GM19324 (cell line): ENCODE data around the gene PRKCB.
"Not testable (repeated sequence)": the region's sequence is repeated elsewhere in the genome, so short reads cannot be mapped to it uniquely, and the experiment has no call there.

Source experiments
- ATAC-seq: cut with Tn5 transposase; IDR thresholded peaks from one replicate; pipeline ENCODE4 v1.9.1; 2021; ENCODE audit warnings: mild to moderate bottlenecking, moderate library complexity; ENCODE audit not compliant: unreplicated experiment, low FRiP score

Gene PRKCB

GRCh38 chr16:24191876-24192402 lies 356.2 kb downstream of the PRKCB start:
- no peak for ATAC-seq

GRCh38 chr16:24195221-24195620 lies 359.4 kb downstream of the PRKCB start:
- ATAC-seq = no peak

GRCh38 chr16:24198807-24199533 lies 363.2 kb downstream of the PRKCB start:
- ATAC-seq = no peak

- ATAC-seq = no peak
These were observed 367.9 kb downstream of the PRKCB start for GRCh38 chr16:24203675-24204074.

- ATAC-seq = no peak
These were observed 368.4 kb downstream of the PRKCB start for GRCh38 chr16:24204150-24204665.

GRCh38 chr16:24206926-24207325 lies 371.1 kb downstream of the PRKCB start:
- no peak for ATAC-seq

- no peak for ATAC-seq
These were observed 372.9 kb downstream of the PRKCB start for GRCh38 chr16:24208710-24209109.

GRCh38 chr16:24214992-24215391 lies 379.2 kb downstream of the PRKCB start:
- ATAC-seq = no peak

- ATAC-seq = no peak
These were observed 381.2 kb downstream of the PRKCB start for GRCh38 chr16:24216961-24217360.

GRCh38 chr16:24217461-24217860 lies 381.7 kb downstream of the PRKCB start:
- ATAC-seq = no peak

GRCh38 chr16:24218299-24218698 lies 382.5 kb downstream of the PRKCB start:
- no peak for ATAC-seq

GRCh38 chr16:24221219-24221618 lies 385.4 kb downstream of the PRKCB start:
- no peak for ATAC-seq

GRCh38 chr16:24228514-24228913 lies 392.7 kb downstream of the PRKCB start:
- no peak for ATAC-seq

GRCh38 chr16:24232936-24233335 lies 397.2 kb downstream of the PRKCB start:
- ATAC-seq = no peak

- no peak for ATAC-seq
These were observed 399.0 kb downstream of the PRKCB start for GRCh38 chr16:24234737-24235136.

- no peak for ATAC-seq
These were observed 400.0 kb downstream of the PRKCB start for GRCh38 chr16:24235806-24236205.

- not testable (repeated sequence) for ATAC-seq
These were observed 403.1 kb downstream of the PRKCB start for GRCh38 chr16:24238846-24239245.

- no peak for ATAC-seq
These were observed 411.3 kb downstream of the PRKCB start for GRCh38 chr16:24246911-24247607.

- ATAC-seq = no peak
These were observed 417.4 kb downstream of the PRKCB start for GRCh38 chr16:24253192-24253591.

GRCh38 chr16:24255456-24256371 lies 419.9 kb downstream of the PRKCB start, which contains the start of gene CACNG3:
Gene CACNG3 (plus strand): TSS chr16:24256335. CDS start chr16:24256755, 420 bp downstream.
- no peak for ATAC-seq
